ENCODE data around the gene RAD51B. TPM values are rescaled to one million over a fixed set of nuclear protein-coding genes. Genes with fewer than 3 reads are reported as not detected.

RAD51B gene
- total and polyA plus RNA-seq, 2 of the 13 experiments (the other 11 are each of a cell fraction or from before 2014, with no cell fraction given) = 7.0 to 9.5 TPM

GRCh38 chr14:68655021-68655831 is 835.6 kb downstream of the RAD51B start (continued):
- no peak for TF ChIP-seq HDAC1 (CRISPR knock-in tag; IDR thresholded peaks at IDR 0.05)
- no peak for TF ChIP-seq ZZZ3 (CRISPR knock-in tag; IDR thresholded peaks at IDR 0.05; ENCODE audit: borderline replicate concordance)
- TF ChIP-seq MAFF (IDR thresholded peaks at IDR 0.05; ENCODE audit: low read depth, low read length) = no peak
- TF ChIP-seq ZNF792 (CRISPR knock-in tag; IDR thresholded peaks at IDR 0.05) = no peak
- no peak for TF ChIP-seq ZSCAN9 (CRISPR knock-in tag; IDR thresholded peaks at IDR 0.05; ENCODE audit: borderline replicate concordance)
- no peak for TF ChIP-seq GPN1 (CRISPR knock-in tag; IDR thresholded peaks at IDR 0.05; ENCODE audit: borderline replicate concordance)
- no peak for TF ChIP-seq ZFP36L1 (CRISPR knock-in tag; IDR thresholded peaks at IDR 0.05)
- no peak for TF ChIP-seq JUNB (CRISPR knock-in tag; IDR thresholded peaks at IDR 0.05; ENCODE audit: borderline replicate concordance)
- TF ChIP-seq CBX2 (IDR thresholded peaks at IDR 0.05; ENCODE audit: low read depth, low read length) = no peak
- TF ChIP-seq CBX2 (CRISPR knock-in tag; IDR thresholded peaks at IDR 0.05; ENCODE audit: low read depth) = no peak
- TF ChIP-seq ZNF20 (CRISPR knock-in tag; IDR thresholded peaks at IDR 0.05) = no peak
- TF ChIP-seq SUZ12 (IDR thresholded peaks at IDR 0.05; ENCODE audit: low read depth, low read length) = no peak
- TF ChIP-seq, protein P1, sequence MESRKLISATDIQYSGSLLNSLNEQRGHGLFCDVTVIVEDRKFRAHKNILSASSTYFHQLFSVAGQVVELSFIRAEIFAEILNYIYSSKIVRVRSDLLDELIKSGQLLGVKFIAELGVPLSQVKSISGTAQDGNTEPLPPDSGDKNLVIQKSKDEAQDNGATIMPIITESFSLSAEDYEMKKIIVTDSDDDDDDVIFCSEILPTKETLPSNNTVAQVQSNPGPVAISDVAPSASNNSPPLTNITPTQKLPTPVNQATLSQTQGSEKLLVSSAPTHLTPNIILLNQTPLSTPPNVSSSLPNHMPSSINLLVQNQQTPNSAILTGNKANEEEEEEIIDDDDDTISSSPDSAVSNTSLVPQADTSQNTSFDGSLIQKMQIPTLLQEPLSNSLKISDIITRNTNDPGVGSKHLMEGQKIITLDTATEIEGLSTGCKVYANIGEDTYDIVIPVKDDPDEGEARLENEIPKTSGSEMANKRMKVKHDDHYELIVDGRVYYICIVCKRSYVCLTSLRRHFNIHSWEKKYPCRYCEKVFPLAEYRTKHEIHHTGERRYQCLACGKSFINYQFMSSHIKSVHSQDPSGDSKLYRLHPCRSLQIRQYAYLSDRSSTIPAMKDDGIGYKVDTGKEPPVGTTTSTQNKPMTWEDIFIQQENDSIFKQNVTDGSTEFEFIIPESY (CRISPR knock-in tag; IDR thresholded peaks at IDR 0.05) = no peak
- no peak for TF ChIP-seq SRY (CRISPR knock-in tag; IDR thresholded peaks at IDR 0.05)
- TF ChIP-seq MEIS2 (CRISPR knock-in tag; IDR thresholded peaks at IDR 0.05) = no peak
- no peak for TF ChIP-seq MXD3 (CRISPR knock-in tag; IDR thresholded peaks at IDR 0.05)
- TF ChIP-seq ZNF547 (CRISPR knock-in tag; IDR thresholded peaks at IDR 0.05) = no peak
- TF ChIP-seq, protein P2, sequence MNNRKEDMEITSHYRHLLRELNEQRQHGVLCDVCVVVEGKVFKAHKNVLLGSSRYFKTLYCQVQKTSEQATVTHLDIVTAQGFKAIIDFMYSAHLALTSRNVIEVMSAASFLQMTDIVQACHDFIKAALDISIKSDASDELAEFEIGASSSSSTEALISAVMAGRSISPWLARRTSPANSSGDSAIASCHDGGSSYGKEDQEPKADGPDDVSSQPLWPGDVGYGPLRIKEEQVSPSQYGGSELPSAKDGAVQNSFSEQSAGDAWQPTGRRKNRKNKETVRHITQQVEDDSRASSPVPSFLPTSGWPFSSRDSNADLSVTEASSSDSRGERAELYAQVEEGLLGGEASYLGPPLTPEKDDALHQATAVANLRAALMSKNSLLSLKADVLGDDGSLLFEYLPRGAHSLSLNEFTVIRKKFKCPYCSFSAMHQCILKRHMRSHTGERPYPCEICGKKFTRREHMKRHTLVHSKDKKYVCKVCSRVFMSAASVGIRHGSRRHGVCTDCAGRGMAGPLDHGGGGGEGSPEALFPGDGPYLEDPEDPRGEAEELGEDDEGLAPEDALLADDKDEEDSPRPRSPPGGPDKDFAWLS (CRISPR knock-in tag; IDR thresholded peaks at IDR 0.05; ENCODE audit: borderline replicate concordance) = no peak
- no peak for TF ChIP-seq HMGXB4 (CRISPR knock-in tag; IDR thresholded peaks at IDR 0.05; ENCODE audit: borderline replicate concordance in 1 of 2, low read depth in 1 of 2)
- TF ChIP-seq ZNF30 (CRISPR knock-in tag; IDR thresholded peaks at IDR 0.05) = no peak
- no peak for TF ChIP-seq MXI1 (IDR thresholded peaks at IDR 0.05; ENCODE audit: borderline replicate concordance, low read depth, low read length)

Data from HepG2 (cell line).